DOHH2 (cell line): Measurements from ENCODE around the gene FATE1.
A peak's percentile ranks its signal among the peaks of the same experiment; 100 is the strongest.

Experiments used
- EZH2phosphoT487 ChIP-seq: fragments of 200-600 bp; sonication (generic); IDR thresholded peaks from 2 replicates; pipeline ENCODE4 v1.6.1; 2017; ENCODE audit warnings: borderline replicate concordance, mild to moderate bottlenecking, antibody characterized with exemption, low read length, moderate library complexity, mixed read lengths
- TF ChIP-seq, protein P1 (sequence below): fragments of 200-600 bp; sonication (generic); IDR thresholded peaks from one replicate; pipeline ENCODE4 v1.5.1; 2014; ENCODE audit warnings: antibody characterized with exemption, mild to moderate bottlenecking, low read depth, low read length; ENCODE audit not compliant: poor library complexity, severe bottlenecking

DNA sequence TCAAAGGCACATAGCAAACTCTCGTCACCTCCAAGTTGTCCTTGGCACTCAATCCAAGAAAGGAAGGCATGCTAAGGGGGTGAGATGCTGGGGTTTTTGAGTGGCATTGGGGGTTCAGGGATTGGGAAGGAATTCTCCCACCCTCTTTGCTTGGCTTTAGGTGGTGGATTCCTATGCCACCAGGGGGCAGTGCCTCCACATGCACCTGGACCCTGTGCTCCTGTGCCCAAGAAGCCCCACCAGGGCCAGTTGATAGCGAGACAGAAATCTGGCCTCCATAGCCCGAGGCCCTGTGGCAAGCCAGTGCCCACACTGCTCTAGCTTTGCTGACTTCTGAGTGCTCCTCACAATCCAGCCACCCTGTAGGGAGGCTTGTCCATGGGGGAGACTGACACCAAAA, 2.0 kb upstream of the FATE1 start:
- TF ChIP-seq, protein P1, sequence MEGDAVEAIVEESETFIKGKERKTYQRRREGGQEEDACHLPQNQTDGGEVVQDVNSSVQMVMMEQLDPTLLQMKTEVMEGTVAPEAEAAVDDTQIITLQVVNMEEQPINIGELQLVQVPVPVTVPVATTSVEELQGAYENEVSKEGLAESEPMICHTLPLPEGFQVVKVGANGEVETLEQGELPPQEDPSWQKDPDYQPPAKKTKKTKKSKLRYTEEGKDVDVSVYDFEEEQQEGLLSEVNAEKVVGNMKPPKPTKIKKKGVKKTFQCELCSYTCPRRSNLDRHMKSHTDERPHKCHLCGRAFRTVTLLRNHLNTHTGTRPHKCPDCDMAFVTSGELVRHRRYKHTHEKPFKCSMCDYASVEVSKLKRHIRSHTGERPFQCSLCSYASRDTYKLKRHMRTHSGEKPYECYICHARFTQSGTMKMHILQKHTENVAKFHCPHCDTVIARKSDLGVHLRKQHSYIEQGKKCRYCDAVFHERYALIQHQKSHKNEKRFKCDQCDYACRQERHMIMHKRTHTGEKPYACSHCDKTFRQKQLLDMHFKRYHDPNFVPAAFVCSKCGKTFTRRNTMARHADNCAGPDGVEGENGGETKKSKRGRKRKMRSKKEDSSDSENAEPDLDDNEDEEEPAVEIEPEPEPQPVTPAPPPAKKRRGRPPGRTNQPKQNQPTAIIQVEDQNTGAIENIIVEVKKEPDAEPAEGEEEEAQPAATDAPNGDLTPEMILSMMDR, result peak; percentile 46
- no peak for TF ChIP-seq EZH2phosphoT487
